NCI-H1105 treated with DMSO at 0.1 percent for 48 hours (cell line): ENCODE data around the gene GGCT.
"Not testable (repeated sequence)": the region's sequence is repeated elsewhere in the genome, so short reads cannot be mapped to it uniquely, and the experiment has no call there.

ENCODE experiments used
- DNase-seq: peaks from one replicate; lab custom pipeline; 2025; lab: John Stamatoyannopoulos, UW

The GGCT gene

DNA sequence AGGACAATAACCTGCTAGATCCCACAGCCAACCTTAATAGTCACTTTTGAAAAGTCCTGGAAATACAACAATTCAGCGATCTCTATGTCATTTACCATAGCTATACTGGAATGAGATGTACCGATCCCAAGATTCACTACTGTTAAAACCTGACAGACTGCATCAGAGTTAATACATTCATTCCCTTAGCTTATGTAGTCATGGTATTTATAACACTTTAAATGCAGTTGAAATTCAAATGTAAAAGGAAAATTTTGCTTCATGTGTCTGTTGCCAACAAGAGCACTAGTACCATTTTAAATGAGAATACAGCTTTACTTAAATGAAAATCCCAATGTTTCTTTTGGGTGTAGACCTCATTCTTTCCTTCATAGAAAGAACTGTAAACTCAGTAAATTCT lies 11.1 kb upstream of the GGCT start:
- DNase-seq, result no peak

DNA sequence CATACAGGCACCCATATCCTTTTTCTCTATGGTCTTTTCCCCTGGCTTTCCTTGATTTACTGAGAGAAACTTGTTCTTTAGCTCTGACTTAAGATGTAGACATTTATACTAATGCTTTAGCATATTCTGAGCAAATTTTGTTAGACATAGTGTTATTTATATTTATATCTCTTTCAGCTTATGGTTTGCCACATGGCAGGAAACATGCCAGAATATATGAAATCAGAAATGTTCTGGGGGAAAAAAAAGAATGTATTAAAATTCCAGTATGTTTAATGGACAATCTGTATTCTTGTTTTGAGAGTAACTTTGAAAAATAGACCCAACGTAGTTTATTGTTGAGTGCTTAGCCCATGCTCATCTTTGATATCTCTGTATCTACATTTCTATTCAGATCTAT lies 10.1 kb upstream of the GGCT start:
- no peak for DNase-seq

- DNase-seq, result no peak
These were observed 9.5 kb upstream of the GGCT start for GRCh38 chr7:30514177-30514576.

DNA sequence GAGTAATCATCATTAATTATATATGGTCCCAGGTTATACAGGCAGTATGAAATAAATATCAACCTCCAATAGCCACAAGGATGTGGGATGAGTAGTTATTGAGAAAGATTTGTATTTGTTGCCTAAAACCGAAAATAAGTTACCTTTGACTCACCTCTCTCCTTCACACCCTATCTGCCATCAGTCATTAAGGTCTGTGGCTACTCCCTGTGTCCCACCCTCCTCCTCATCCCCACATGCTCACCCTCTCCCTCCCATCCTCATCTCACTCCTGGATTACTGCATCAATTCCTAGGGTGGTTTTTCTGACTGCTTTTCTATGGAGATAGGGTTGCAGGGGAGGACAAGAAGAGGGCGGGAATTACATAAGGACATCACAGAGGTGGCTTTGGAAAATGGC lies 9.1 kb upstream of the GGCT start:
- DNase-seq, result no peak

GRCh38 chr7:30511973-30512662 lies 7.5 kb upstream of the GGCT start:
- no peak for DNase-seq

DNA sequence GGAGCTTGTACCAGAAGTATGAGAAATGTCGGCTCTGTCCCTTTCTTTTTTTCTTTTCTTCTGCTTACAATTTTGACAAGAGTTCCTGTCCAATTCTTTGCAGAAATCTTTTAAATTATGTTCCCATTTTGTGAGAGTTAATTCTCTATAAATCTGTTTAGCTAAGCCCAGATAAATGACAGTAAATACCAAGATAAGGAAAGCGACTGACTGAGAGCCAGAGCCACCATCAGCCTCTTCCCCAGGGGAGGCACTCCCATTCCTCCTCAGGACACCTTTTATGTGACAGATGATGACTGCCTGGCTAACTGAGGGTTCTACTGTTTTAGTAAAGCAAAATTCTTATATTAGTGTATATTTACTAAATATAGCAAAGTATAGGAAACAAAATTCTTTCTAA lies 6.9 kb upstream of the GGCT start:
- no peak for DNase-seq

- peak; percentile 28 for DNase-seq
These were observed 5.8 kb upstream of the GGCT start for GRCh38 chr7:30510124-30511075.

DNA sequence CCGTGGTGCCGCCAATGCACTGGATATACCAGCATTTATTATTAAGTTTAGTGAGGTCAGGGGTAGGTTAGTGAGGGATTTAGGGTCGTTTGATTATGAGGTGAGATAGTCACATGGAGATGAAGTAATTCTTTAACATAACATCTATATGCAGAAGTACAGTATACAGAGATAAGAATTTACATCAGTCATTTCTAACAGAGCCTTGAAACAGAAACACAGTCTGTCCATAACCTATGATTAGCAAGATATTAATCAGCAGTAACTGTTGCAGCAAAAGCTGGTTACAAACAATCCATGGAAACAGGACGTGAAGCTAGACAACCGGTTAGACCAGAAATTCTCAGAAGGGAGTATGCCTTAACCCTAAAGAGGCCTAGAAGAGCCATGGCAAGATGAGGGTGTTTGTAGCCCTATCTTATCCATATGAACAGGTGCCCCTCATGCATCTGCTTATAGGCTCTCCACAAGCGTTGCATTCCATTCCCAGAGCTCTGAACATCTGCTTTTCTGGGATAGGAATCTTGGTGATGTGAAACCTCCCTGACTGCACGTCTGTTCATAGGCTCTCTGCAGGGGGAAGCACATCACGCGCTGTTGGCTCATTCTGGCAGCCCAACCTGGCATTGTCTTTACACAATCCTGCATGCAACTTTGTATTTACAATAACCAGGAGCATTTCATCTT lies 4.7 kb upstream of the GGCT start:
- DNase-seq, result not testable (repeated sequence)

GRCh38 chr7:30507346-30507900 lies 2.8 kb upstream of the GGCT start:
- DNase-seq, result not testable (repeated sequence)

DNA sequence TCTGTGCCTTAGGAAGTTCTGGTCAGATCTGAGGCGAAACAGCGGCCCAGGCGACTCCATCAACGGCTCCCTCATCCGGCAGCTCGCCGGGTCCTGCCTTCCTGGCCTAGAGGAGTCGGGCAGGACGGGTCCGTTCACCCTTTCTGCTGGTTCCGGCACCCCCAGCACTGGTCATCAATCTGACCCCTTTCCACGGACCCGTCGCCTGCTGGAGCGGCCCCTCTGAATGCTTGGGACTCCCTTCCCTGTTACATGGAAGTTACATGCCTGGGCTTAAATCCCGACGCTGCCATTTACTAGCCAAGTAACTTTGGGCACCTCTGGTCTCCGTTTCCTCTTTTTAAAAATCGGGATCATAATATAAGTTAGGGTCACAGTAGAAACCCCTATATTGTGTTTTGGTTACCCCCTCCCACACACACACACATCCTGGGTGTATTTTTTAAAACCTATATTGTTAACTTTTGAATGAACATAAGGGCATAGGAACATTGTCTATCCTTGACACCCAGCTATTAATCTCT lies 607 bp upstream of the GGCT start:
- DNase-seq, result peak; percentile 46

DNA sequence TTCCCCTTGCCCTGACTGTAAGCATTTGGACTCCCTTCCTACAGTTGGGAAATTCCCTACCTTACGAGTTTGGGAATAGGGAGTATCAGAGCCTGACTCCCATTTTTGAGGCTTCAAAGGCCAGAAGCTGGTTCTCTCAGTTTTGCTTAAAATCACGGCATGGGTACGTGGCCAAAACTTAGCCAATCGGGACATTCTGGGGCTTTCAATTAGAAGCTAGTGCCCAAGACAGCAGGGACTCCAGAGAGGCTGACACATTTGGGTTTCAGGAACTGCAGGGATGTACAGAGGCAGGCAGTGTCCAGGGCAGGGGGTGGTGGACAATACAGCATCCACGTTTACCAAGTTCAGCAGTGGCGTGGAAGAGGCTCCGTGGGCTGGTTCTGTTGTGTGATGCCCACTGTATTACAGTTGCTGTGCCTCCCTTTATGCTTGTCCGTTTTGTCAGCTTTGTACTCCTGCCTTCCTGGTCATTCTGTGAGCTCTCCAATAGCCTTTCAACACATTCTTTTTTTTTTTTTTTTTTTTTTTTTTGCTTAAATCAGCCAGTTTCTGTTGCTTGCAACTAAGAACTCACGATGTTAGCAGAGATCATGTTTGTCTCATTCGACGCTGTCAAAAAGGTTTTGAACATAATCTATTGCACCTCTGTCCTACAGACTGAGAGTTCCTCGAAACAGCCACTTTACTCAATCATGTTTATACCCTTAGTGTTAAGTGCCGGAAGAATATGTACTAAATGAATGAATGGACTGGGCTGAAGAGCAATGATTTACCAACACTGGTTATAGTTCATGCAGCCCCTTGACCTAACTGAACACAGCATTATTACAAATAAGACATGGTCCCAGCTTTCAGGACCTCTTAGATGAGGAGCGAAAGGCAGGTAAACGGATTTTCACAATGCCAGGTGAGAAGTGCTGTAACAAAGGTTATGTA lies 1.1 kb downstream of the GGCT start:
- peak; percentile 25 for DNase-seq

GRCh38 chr7:30502470-30503251 lies 2.0 kb downstream of the GGCT start:
- DNase-seq, result no peak

DNA sequence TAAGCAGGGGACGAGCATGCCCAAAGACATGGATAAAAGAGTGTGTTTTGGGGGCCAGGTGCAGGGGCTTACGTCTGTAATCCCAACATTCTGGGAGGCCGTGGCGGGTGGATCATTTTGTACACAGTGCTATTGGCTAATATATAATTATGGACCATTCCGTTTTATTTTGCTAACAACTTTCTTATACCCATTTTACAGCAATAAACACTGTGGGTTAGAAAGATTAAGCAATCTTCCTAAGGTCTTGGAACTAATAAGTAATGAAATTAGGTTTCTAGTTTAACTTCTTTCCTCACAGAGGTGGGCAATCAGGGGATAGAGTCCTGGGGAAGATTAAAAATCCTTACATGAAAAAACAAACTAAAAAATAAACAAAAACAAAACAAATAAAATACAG lies 3.4 kb downstream of the GGCT start:
- no peak for DNase-seq

- no peak for DNase-seq
These were observed 11.4 kb downstream of the GGCT start for GRCh38 chr7:30493228-30493627.

GRCh38 chr7:30491417-30491816 lies 13.2 kb downstream of the GGCT start:
- DNase-seq, result no peak

GRCh38 chr7:30487371-30487770 lies 17.3 kb downstream of the GGCT start:
- DNase-seq, result no peak

DNA sequence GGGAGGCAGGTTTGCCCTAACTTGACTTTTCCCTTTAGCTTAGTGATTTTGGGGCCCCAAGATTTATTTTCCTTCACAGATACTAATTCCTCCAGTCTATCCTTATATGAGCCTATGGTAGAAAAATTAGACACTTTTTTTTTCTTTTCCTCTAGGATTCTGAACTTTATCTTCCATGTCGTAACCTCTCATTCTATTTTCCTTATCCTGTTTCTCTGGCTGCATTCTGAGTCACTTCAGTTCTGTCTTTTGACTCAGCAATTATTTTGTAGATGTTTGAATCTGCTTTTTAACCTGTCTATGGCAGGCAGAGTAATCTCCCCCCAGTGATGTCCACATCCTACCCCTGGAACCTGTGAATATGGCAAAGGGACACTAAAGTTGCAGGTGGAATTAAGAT lies 19.0 kb downstream of the GGCT start:
- no peak for DNase-seq

- not testable (repeated sequence) for DNase-seq
These were observed 23.2 kb downstream of the GGCT start for GRCh38 chr7:30481416-30481815.

GRCh38 chr7:30479202-30480120 lies 25.2 kb downstream of the GGCT start:
- no peak for DNase-seq
